CD14-positive monocyte (primary cell): ENCODE results near the gene LOXL3. TPM values are rescaled to one million over a fixed set of nuclear protein-coding genes. Genes with fewer than 3 reads are reported as not detected.

Experiments
- DNase-seq, 3 donors: peaks; one replicate each; pipeline ENCODE4 v3.0.0-alpha.2; 2011 to 2022
- H2AFZ ChIP-seq: 2 replicates; pipeline ENCODE4 v1.6.0; 2012; ENCODE audit warnings: mild to moderate bottlenecking, low read depth, low read length, inconsistent platforms; ENCODE audit not compliant: insufficient read depth, poor library complexity, severe bottlenecking
- H3K27ac ChIP-seq, 2 donors: 1 replicate in 1 of 2; 2 replicates in 1 of 2; pipeline ENCODE4 v1.5.1; 2012 to 2013; ENCODE audit warnings: low read length in 2 of 2, control low read depth in 1 of 2, inconsistent platforms in 1 of 2, low read depth in 1 of 2, mild to moderate bottlenecking in 1 of 2
- H3K27me3 ChIP-seq, 2 donors: one replicate each; pipeline versions ENCODE4 v1.6.0 to v1.6.1; 2011 to 2013; ENCODE audit warnings: low read length in 2 of 2; ENCODE audit not compliant: control insufficient read depth in 2 of 2, insufficient read depth in 2 of 2
- H3K36me3 ChIP-seq, 2 donors: replicated peaks in 1 of 2; 1 replicate in 1 of 2; 2 replicates in 1 of 2; pipeline versions ENCODE4 v1.5.1 to v1.6.1; 2012 to 2013; ENCODE audit warnings: low read length in 2 of 2, control low read depth in 1 of 2, inconsistent platforms in 1 of 2, mild to moderate bottlenecking in 1 of 2; ENCODE audit not compliant: insufficient read depth in 2 of 2, control insufficient read depth in 1 of 2
- H3K4me1 ChIP-seq, 2 donors: 1 replicate in 1 of 2; 2 replicates in 1 of 2; pipeline versions ENCODE4 v1.5.1 to v1.6.1; 2012 to 2013; ENCODE audit warnings: low read length in 2 of 2, control low read depth in 1 of 2, inconsistent platforms in 1 of 2, mild to moderate bottlenecking in 1 of 2, moderate library complexity in 1 of 2; ENCODE audit not compliant: insufficient read depth in 2 of 2, control insufficient read depth in 1 of 2
- H3K4me2 ChIP-seq: replicated peaks from 2 replicates; pipeline ENCODE3; 2012; ENCODE audit warnings: low read length, moderate library complexity, mild to moderate bottlenecking; ENCODE audit not compliant: poor library complexity, severe bottlenecking; ENCODE audit errors: extremely low read depth
- H3K4me3 ChIP-seq, 3 experiments: fragments of 200-600 bp in 1 of 3; sonication (generic) in 1 of 3; replicated peaks in 1 of 3; 1 replicate in 2 of 3; 2 replicates in 1 of 3; pipeline ENCODE4 v1.5.1; 2011 to 2013; ENCODE audit warnings: low read length in 3 of 3, mild to moderate bottlenecking in 3 of 3, control low read depth in 2 of 3, low read depth in 2 of 3, inconsistent platforms in 1 of 3, moderate library complexity in 1 of 3
- H3K79me2 ChIP-seq: 2 replicates; pipeline ENCODE4 v1.6.0; 2012; ENCODE audit warnings: mild to moderate bottlenecking, control low read depth, inconsistent platforms, low read length, moderate library complexity; ENCODE audit not compliant: insufficient read depth
- H3K9ac ChIP-seq: 2 replicates; pipeline ENCODE4 v1.6.0; 2017; ENCODE audit warnings: low read length, mild to moderate bottlenecking; ENCODE audit not compliant: insufficient read depth, poor library complexity, severe bottlenecking
- H3K9me3 ChIP-seq, 2 donors: replicated peaks in 1 of 2; 1 replicate in 1 of 2; 2 replicates in 1 of 2; pipeline versions ENCODE4 v1.5.1 to v1.6.1; 2012 to 2013; ENCODE audit warnings: low read length in 2 of 2, control low read depth in 1 of 2; ENCODE audit not compliant: control insufficient read depth in 1 of 2, insufficient read depth in 1 of 2
- H4K20me1 ChIP-seq: 2 replicates; pipeline ENCODE4 v1.6.0; 2012; ENCODE audit warnings: mild to moderate bottlenecking, low read length, control low read depth, moderate library complexity; ENCODE audit not compliant: insufficient read depth
- H3K27ac Mint-ChIP-seq, 7 donors: one replicate each; pipeline ENCODE4 v1.8.0; 2020; ENCODE audit warnings: mild to moderate bottlenecking in 7 of 7, mixed read lengths in 7 of 7, moderate library complexity in 6 of 7, inconsistent platforms in 2 of 7
- H3K27me3 Mint-ChIP-seq, 3 donors: one replicate each; pipeline ENCODE4 v1.8.0; 2021 to 2022; ENCODE audit warnings: low read depth in 3 of 3, mild to moderate bottlenecking in 3 of 3, mixed read lengths in 3 of 3, moderate library complexity in 3 of 3, inconsistent platforms in 1 of 3
- H3K36me3 Mint-ChIP-seq, 2 donors: one replicate each; pipeline ENCODE4 v1.8.0; 2020; ENCODE audit warnings: mixed read lengths in 2 of 2, inconsistent platforms in 1 of 2, mild to moderate bottlenecking in 1 of 2
- H3K4me1 Mint-ChIP-seq: one replicate; pipeline ENCODE4 v1.8.0; 2020; ENCODE audit warnings: mild to moderate bottlenecking, mixed read lengths
- H3K4me3 Mint-ChIP-seq, 2 donors: one replicate each; pipeline ENCODE4 v1.8.0; 2020; ENCODE audit warnings: mild to moderate bottlenecking in 2 of 2, mixed read lengths in 2 of 2, moderate library complexity in 1 of 2
- H3K9me3 Mint-ChIP-seq, 7 donors: one replicate each; pipeline ENCODE4 v1.8.0; 2020 to 2022; ENCODE audit warnings: mixed read lengths in 7 of 7, mild to moderate bottlenecking in 6 of 7, moderate library complexity in 6 of 7, inconsistent platforms in 2 of 7
- CTCF ChIP-seq: fragments of 200-600 bp; IDR thresholded peaks from one replicate; pipeline ENCODE4 v1.8.0; 2022; ENCODE audit warnings: antibody characterized with exemption, mild to moderate bottlenecking
- WGBS: methylation state at CpG from one replicate; pipeline ENCODE4 v1.1.5; 2013; ENCODE audit warnings: missing lambda C conversion rate; ENCODE audit not compliant: insufficient coverage; 5-methylcytosine and 5-hydroxymethylcytosine counted together
- intact Hi-C, 2 donors: fragments of 100-400 bp; cut with micrococcal nuclease; formaldehyde crosslinking; loops; one replicate each; pipeline versions ENCODE4 v1.15.0 to v1.15.1; 2023
- polyA plus RNA-seq, 3 donors: library from polyadenylated mRNA; depleted of rRNA in 1 of 3; unstranded in 2 of 3; stranded (reverse) in 1 of 3; fragments of 300-500 nt in 2 of 3; fragments of >200 nt in 1 of 3; fragmentation: Illumina TruSeq in 2 of 3; gene quantifications; 1 replicate in 2 of 3; 2 replicates in 1 of 3; pipeline ENCODE4 v1.2.3, GENCODE V29; 2012 to 2021

Gene LOXL3
- polyA plus RNA-seq, 3 donors = 18.2 to 35.0 (median 18.5) TPM

- TF ChIP-seq CTCF = no peak
- Histone ChIP-seq H3K9me3 (no peaks in the 10 kb centered on the region), H3K79me2 (peaks cover 61% of the 10 kb centered on the region), H3K27me3 (no peaks in the 10 kb centered on the region), H3K9ac (peak overlapping the region; percentile 88), H3K4me2 (peak overlapping the region; percentile 97), H3K27ac (peak overlapping the region; percentile 82 to 94), H3K36me3 (peaks cover 20 to 28% of the 10 kb centered on the region in 2 donors), H3K4me1 (peaks cover 23 to 42% of the 10 kb centered on the region in 2 donors), H3K4me3 (peak overlapping the region; percentile 94 to 99 (median 98)), H2AFZ (peak overlapping the region; percentile 90), H4K20me1 (peaks cover 22% of the 10 kb centered on the region)
- Mint-ChIP-seq H3K27me3 (peaks cover 0 to 2% (median 2%) of the 10 kb centered on the region in 3 donors), H3K36me3 (peaks cover 27 to 38% of the 10 kb centered on the region in 2 donors), H3K4me1 (peaks cover 40% of the 10 kb centered on the region), H3K27ac (peak overlapping the region; percentile 91 to 98 (median 96)), H3K4me3 (peak overlapping the region; percentile 98 to 99), H3K9me3 (no peaks in the 10 kb centered on the region)
- WGBS = under 1% methylated on average over 51 of the region's 58 CpGs
- DNase-seq = peak in 2 of 3 donors; percentile 44 to 49
- intact Hi-C loops = loop anchor here (5.0 kb wide), 1 partner anchor 32 kb away; no protein-coding TSS in a partner anchor
Measured at GRCh38 chr2:74554820-74555531, 1.2 kb upstream of the LOXL3 start.

DNA sequence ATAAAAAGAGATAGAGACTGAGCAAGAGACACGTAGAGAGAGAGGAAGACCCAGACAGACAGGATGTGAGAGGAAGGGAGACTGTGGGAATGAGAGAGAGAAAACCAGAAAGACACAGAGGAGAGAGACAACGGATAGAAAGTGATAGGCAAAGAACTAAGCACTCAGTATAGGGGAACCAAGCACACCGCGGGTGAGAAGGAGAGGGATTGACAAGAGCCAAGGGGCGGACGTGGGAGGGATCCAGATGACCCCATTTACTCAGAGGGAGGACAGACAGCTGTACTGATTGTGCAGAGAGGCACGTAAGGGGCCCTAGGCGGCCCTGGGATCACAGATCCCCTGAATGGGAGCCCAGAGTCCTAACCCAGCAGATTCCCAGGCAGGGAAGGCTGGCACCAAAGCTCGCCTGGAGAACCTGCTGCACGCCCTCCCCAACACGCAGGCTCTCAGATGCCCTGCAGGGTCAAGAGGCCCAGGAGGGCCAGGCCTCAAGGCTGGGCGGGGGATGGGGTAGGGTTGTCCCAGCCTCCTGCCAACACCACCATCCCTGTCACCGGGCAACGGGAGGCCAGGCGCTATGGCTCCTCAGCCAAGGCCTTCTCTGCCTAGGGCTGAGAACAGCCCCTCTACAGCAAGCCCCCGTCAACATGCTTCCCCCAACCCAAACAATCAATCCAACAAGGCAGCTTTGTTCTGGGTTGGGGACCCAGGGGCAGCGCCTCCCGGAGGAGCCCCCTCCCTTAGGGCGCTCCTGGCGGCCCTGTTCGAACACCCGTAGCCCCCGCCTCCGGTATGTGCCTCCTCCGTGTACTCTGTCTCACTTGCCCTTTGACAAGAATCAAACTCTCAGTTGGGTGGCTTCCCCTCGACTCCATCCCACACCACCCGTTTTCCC is 579 bp downstream of the LOXL3 start:
- no peak for DNase-seq
- Histone ChIP-seq H3K4me2 (peak overlapping the region; percentile 97), H3K36me3 (peaks cover 18 to 21% of the 10 kb centered on the region in 2 donors), H3K79me2 (peaks cover 71% of the 10 kb centered on the region), H3K27ac (peak overlapping the region in 1 of 2 donors; percentile 94), H3K9ac (peak overlapping the region; percentile 88), H2AFZ (peak overlapping the region; percentile 90), H3K4me1 (peaks cover 38 to 60% of the 10 kb centered on the region in 2 donors), H3K9me3 (no peaks in the 10 kb centered on the region), H4K20me1 (peaks cover 15% of the 10 kb centered on the region), H3K4me3 (peak overlapping the region in 1 of 3 experiments; percentile 99), H3K27me3 (no peaks in the 10 kb centered on the region)
- Mint-ChIP-seq H3K36me3 (peaks cover 28 to 39% of the 10 kb centered on the region in 2 donors), H3K9me3 (no peaks in the 10 kb centered on the region), H3K27me3 (peaks cover 5 to 7% (median 5%) of the 10 kb centered on the region in 3 donors), H3K27ac (peak overlapping the region in 5 of 7 donors; percentile 15 to 91 (median 84)), H3K4me3 (peak overlapping the region; percentile 51 to 67), H3K4me1 (peaks cover 53% of the 10 kb centered on the region)
- intact Hi-C loops = loop anchor here (5.0 kb wide), 1 partner anchor 34 kb away; no protein-coding TSS in a partner anchor
- TF ChIP-seq CTCF = no peak
- WGBS = 87% methylated on average over 23 of the region's 27 CpGs
